RPMI8226 (cell line): ENCODE measurements around the gene DPH5.
A peak's percentile ranks its signal among the peaks of the same experiment; 100 is the strongest.
"Not testable (repeated sequence)": the region's sequence is repeated elsewhere in the genome, so short reads cannot be mapped to it uniquely, and the experiment has no call there.

Source experiments
- DNase-seq: peaks from one replicate; pipeline ENCODE4 v3.0.0-alpha.2; 2015

Gene DPH5

DNA sequence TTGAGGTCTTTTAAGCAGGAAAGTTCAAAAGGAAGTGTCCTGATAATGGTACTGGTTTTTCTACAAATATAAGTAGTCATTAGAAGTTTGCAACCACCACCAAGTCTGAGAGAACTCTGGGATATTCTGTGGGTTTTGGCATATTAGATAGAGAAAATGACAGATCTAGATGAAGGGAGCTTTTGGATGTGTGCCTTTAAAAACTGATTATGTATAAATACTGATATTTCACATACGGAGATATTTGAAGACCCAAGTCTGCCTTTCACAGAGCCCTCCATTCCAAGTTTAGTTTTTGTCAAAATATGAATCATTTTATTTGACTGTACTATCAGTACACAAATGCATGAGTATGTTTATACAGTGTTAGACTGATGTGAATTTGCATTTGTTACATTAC is 48.6 kb downstream of the DPH5 start:
- no peak for DNase-seq

GRCh38 chr1:100972185-100972584 is 53.4 kb downstream of the DPH5 start:
- no peak for DNase-seq

- no peak for DNase-seq
These were observed 54.6 kb downstream of the DPH5 start for GRCh38 chr1:100971021-100971420.

DNA sequence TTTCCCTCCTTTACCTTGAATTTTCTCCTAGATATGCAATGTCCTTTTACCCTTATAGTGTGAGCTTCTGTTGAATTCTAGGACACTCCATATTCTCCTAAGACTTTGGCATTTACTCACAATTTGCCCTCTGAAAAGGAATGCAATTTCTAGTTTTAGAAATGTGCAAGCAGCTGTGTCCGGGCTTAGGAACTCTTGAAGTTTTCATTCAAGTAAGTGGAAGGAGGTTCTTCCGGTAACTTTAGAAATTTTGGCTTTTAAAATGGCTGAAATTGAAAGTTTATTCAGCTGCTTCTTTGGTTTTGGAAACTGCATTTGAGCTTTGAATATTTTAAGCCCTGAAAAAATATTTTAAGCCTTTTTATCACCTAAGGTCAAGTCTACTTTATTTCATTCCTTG is 56.3 kb downstream of the DPH5 start:
- DNase-seq, result no peak

DNA sequence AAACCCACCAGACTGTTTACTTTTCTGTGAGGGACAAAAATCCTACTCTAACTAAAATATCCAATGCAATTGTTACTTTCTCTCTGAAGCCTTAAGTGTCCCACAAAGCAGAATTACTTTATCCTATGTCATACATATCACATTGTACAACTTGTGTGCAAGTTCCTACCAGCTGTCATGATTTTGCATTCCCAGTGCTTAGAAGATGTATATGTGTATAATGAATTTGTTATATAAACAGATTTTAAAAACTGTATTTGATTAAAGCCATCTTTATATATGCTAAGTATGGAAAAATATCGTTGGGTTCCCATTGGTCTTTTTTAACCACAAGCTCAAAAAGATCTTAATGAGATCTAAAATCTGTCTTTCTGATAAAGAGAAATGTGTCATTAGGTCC is 57.0 kb downstream of the DPH5 start:
- DNase-seq, result no peak

GRCh38 chr1:100960098-100960497 is 65.5 kb downstream of the DPH5 start:
- no peak for DNase-seq

DNA sequence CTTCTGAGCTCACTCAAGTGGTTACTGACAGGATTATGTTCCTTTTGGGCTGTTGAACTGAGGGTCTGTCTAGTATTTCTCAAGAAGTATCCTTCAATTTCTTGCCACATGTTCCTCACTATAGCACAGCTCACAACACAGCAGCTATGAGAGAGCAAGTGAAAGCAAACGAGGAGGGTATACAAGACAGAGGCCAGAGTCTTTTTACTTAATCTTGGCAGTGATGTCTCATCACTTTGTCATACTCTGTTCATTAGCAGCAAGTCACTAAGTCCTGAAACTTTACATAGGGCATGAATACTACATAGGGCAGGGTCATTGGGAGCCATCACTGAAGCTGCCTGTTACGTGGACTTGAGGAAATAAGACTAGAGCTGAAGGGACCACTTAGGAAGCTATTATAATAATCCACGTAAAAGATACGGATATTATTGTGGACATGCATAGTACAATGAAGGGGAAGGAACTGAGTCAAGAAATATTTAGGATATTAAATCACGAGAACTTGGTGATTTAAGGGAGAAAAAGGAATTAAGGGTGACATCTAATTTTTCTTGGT is 66.0 kb downstream of the DPH5 start:
- no peak for DNase-seq

GRCh38 chr1:100955322-100955721 is 70.3 kb downstream of the DPH5 start:
- DNase-seq, result no peak

DNA sequence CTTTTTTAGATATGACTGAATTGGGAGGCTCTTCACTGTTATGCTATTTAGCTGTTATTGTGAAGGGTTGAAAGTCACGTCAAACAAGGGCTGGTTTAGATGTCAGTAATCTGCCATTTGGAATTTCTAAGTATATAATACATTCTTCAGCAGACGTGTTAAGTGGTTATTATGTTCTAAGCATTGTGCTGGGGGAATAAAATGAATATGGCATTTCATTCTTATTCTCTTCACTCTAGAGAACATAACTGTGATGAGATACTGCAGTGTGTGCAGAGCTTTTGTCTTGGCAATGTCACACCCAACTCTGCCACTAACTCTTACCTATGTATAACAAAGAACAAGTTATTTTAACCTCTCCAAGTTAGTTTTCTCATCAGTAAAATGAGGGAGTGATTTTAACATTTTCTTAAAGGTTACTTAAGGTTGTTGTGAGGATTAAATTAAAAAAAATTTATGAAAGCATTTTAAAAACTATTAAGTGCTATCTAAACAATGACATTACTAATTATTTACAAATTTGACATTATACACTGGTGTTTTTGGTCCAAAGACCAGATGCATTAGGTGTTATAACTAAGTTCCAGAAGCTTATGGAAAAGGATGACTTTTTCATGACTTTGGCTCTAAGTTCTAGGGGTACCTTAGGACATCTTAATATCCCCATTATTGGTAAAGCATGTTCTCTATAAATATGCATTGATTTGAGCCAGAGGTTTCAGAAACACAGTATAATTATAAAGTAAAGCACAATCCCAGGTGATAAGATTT is 71.4 kb downstream of the DPH5 start:
- no peak for DNase-seq

- not testable (repeated sequence) for DNase-seq
These were observed 72.6 kb downstream of the DPH5 start for GRCh38 chr1:100952970-100953369.

GRCh38 chr1:100952104-100952745 is 73.4 kb downstream of the DPH5 start:
- DNase-seq, result no peak

DNA sequence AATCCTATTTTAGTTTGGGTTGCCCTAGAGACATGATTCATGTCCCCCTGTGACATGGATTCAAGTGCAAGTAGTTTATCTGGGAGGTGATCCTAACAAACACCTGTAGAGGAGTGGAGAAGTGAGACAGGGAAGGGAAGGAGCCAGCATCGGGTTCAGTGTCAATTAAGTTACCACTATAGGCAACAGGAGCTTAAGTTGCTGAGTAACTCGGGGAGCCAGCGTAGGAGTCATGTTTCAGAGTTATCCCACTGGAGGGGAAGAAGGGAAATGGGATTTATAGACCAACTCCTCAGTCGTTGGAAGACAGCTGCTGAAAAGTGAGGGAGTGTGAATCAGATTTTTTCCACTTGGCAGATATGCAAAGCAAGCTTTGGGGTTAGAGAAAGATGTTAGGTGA is 74.8 kb downstream of the DPH5 start:
- DNase-seq, result no peak

DNA sequence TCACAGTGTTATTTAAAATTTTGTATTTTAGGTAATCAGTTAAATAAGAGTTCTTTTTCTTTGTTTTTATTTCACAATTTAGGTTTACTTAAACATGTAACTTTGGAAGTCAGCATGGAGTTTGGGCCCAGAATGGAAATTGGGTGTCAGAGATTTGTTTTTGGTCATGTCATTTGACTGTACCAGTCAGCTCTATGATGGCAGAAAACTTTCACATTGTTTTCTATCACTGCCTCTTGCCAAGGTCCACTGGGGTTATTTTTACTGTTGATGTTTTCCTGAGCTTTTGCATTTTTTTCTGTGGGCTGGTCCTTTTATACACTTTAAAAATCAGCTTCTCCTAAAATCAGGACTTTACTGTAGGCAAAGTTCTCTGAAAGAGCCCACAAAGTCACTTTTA is 75.2 kb downstream of the DPH5 start:
- DNase-seq, result no peak

DNA sequence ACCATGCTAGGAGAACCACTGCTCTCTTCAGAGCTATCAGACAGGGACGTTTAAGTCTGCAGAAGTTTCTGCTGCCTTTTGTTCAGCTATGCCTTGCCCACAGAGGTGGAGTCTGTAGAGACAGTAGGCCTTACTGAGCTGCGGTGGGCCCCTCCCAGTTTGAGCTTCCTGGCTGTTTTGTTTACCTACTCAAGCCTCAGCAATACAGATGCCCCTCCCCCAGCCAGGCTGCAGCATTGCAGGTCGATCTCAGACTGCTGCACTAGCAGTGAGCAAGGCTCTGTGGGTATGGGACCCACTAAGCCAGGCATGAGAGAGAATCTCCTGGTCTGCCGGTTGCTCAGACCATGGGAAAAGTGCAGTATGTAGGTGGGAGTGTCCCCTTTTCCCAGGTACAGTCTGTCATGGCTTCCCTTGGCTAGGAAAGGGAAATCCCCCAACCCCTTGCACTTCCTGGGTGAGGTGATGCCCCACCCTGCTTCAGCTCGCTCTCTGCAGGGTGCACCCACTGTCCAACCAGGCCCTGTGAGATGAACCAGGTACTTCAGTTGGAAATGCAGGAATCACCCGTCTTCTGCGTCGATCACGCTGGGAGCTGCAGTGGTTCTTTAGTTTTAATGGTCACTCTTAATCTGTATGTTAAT is 75.9 kb downstream of the DPH5 start:
- peak; percentile 23 for DNase-seq

DNA sequence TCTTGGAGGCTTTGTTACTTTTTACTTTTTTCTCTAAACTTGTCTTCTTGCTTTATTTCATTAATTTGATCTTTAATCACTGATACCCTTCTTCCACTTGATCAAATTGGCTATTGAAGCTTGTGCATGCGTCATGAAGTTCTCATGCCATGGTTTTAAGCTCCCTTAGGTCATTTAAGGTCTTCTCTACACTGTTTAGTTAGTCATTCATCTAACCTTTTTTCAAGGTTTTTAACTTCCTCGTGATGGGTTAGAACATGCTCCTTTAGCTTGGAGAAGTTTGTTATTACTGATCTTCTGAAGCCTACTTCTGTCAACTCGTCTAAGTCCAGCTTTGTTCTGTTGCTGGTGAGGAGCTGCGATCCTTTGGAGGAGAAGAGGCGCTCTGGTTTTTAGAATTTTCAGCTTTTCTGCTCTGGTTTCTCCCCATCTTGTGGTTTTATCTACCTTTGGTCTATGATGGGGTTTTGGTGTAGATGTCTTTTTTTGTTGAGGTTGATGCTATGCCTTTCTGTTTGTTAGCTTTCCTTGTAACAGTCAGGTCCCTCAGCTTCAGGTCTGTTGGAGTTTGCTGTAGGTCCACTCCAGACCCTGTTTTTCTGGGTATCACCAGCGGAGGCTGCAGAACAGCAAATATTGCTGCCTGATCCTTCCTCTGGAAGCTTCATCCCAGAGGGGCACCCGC is 76.7 kb downstream of the DPH5 start:
- DNase-seq, result not testable (repeated sequence)

GRCh38 chr1:100947816-100948215 is 77.8 kb downstream of the DPH5 start:
- DNase-seq, result not testable (repeated sequence)

DNA sequence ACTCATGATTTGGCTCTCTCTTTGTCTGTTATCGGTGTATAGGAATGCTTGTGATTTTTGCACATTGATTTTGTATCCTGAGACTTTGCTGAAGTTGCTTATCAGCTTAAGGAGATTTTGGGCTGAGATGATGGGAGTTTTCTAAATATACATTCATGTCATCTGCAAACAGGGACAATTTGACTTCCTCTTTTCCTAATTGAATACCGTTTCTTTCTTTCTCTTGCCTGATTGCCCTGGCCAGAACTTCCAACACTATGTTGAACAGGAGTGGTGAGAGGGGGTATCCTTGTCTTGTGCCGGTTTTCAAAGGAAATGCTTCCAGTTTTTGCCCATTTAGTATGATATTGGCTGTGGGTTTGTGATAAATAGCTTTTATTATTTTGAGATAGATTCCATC is 79.5 kb downstream of the DPH5 start:
- DNase-seq, result not testable (repeated sequence)

- DNase-seq, result no peak
These were observed 82.1 kb downstream of the DPH5 start for GRCh38 chr1:100943533-100943932.

DNA sequence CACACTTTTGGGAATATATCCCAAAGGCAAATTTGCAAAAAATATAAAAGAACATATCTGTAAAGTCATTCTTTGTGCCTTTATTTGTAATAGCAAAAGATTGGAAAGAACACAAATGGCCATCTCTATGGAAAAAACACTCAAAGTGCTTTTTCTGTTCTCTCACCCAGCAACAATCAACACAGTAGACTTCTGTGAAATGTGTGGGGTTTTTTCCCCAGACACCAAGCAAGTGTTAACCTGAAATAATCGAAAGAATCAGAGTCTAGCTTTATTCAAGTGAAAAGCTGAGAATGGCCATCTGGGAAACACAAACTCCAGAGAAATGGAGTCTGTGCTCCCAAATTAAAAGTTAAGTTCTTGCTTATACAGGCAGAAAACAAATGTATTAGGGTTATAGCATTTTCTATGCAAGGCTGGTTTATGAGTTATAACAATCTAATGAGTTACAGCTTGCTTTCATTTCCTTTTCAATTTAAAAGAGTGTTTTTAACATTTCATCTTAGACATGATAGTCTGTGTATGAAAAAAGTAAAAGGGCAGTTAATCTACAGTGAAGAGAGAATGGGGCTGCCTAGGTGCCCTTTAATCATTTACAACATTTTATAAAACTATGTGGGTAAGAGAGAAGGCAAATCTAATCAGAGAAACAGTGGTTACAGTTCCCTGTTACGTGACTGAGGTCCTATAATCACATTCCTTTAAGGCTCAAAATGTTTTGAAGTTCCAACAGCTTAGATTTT is 83.1 kb downstream of the DPH5 start:
- DNase-seq, result no peak

DNA sequence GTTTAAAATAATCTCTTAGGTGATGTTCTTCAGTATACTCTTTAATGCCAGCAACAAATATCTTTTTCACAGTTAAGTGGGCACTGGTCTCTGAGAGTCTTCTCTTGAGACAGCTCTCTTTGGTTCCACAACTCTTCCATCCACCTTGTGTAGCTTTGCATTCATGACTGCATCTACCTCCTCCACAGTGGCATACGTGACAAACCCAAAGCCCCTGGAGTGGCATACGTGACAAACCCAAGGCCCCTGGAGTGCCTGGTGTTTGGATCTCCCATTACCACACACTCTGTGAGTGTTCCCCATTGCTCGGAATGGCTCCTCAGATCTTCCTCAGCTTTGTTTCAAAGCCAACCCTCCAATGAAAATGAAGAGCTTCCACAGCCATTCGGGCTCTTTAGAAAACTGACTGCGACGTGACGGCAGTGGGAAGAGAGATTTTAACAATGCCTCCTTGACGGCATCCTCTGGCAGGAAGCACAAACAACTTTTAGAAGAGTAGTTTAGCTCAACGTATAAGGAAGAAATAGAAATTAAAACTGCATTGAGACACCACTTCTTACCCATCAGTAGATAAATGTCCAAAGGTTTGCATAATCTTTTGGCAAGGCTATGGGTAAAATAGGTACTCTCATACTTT is 83.9 kb downstream of the DPH5 start:
- DNase-seq, result no peak

GRCh38 chr1:100941098-100941527 is 84.5 kb downstream of the DPH5 start:
- no peak for DNase-seq
